OCI-LY7 (cell line): Measurements from ENCODE around the gene FOXP1. TPM values are rescaled to one million over a fixed set of nuclear protein-coding genes. Genes with fewer than 3 reads are reported as not detected.

ENCODE experiments used
- BruUV-seq: library from RNA; stranded (reverse); fragments of 400-500 nt; replicated peaks from 2 replicates; lab custom pipeline; 2021; lab: Mats Ljungman, UMichigan
- CTCF ChIA-PET: fragments of 300-600 bp; sonication (Branson Sonifier 250); formaldehyde crosslinking; loops from one replicate; lab custom pipeline; 2022; ENCODE audit warnings: antibody characterized with exemption; ENCODE audit not compliant: unreplicated experiment; lab: Charles Lee
- POLR2A ChIA-PET: fragments of 300-600 bp; sonication (Branson Sonifier 250); formaldehyde crosslinking; loops from one replicate; lab custom pipeline; 2022; ENCODE audit warnings: antibody characterized with exemption; lab: Charles Lee
- DNase-seq: peaks from one replicate; pipeline ENCODE4 v3.0.0-alpha.2; 2015; ENCODE audit warnings: low spot score
- H2AFZ ChIP-seq: fragments of 200-600 bp; sonication (generic), shearing (Covaris generic); 2 replicates; pipeline ENCODE4 v1.6.1; 2014; ENCODE audit warnings: mild to moderate bottlenecking, antibody characterized with exemption, low read length, moderate library complexity
- H3K27ac ChIP-seq: fragments of 200-600 bp; sonication (generic); 2 replicates; pipeline ENCODE4 v1.5.1; 2014; ENCODE audit warnings: mixed run types, low read depth, mild to moderate bottlenecking, moderate library complexity, low read length, inconsistent platforms; ENCODE audit not compliant: poor library complexity, severe bottlenecking
- H3K36me3 ChIP-seq: fragments of 200-600 bp; sonication (generic); 2 replicates; pipeline ENCODE4 v1.6.1; 2014; ENCODE audit warnings: mild to moderate bottlenecking, antibody characterized with exemption, low read length, moderate library complexity, mixed read lengths; ENCODE audit not compliant: insufficient read depth
- H3K4me1 ChIP-seq: fragments of 200-600 bp; sonication (generic); 2 replicates; pipeline ENCODE4 v1.5.1; 2014; ENCODE audit warnings: mild to moderate bottlenecking, low read length; ENCODE audit not compliant: insufficient read depth, poor library complexity, severe bottlenecking
- H3K4me2 ChIP-seq: fragments of 200-600 bp; sonication (generic); 2 replicates; pipeline ENCODE4 v1.6.1; 2014; ENCODE audit warnings: mild to moderate bottlenecking, low read length
- H3K4me3 ChIP-seq: fragments of 200-600 bp; sonication (generic); 2 replicates; pipeline ENCODE4 v1.5.1; 2014; ENCODE audit warnings: mild to moderate bottlenecking, low read depth, low read length; ENCODE audit not compliant: poor library complexity, severe bottlenecking
- H3K79me2 ChIP-seq: fragments of 200-600 bp; sonication (generic); 2 replicates; pipeline ENCODE4 v1.6.1; 2016; ENCODE audit warnings: low read depth, mild to moderate bottlenecking, low read length, moderate library complexity, mixed read lengths; ENCODE audit not compliant: insufficient read depth
- H3K9me2 ChIP-seq: fragments of 200-600 bp; sonication (generic); 2 replicates; pipeline ENCODE4 v1.6.1; 2016; ENCODE audit warnings: mild to moderate bottlenecking, low read length, mixed read lengths; ENCODE audit not compliant: insufficient read depth
- H3K9me3 ChIP-seq: fragments of 200-600 bp; sonication (generic); 2 replicates; pipeline ENCODE4 v1.6.1; 2014; ENCODE audit warnings: mild to moderate bottlenecking, mixed run types, low read length, mixed read lengths
- H4K20me1 ChIP-seq: fragments of 200-600 bp; sonication (generic); 2 replicates; pipeline ENCODE4 v1.6.1; 2014; ENCODE audit warnings: mild to moderate bottlenecking, antibody characterized with exemption, low read length, moderate library complexity, mixed read lengths; ENCODE audit not compliant: insufficient read depth
- EZH2phosphoT487 ChIP-seq: fragments of 200-600 bp; sonication (generic); IDR thresholded peaks from 2 replicates; pipeline ENCODE4 v1.6.1; 2018; ENCODE audit warnings: low read depth, borderline replicate concordance, mild to moderate bottlenecking, mixed run types, antibody characterized with exemption, low read length, moderate library complexity, mixed read lengths
- intact Hi-C: fragments of 100-400 bp; cut with micrococcal nuclease; formaldehyde crosslinking; loops from one replicate; pipeline ENCODE4 v1.10.0; 2022; ENCODE audit not compliant: unreplicated experiment
- total RNA-seq, 2 experiments: library from RNA; depleted of rRNA in 1 of 2; stranded (reverse); fragments of >200 nt in 1 of 2; shearing (Covaris generic) in 1 of 2; gene quantifications; 2 replicates each; pipeline ENCODE4 v1.2.3, GENCODE V29; 2014 to 2022
- TF ChIP-seq, protein P1 (sequence below): fragments of 200-600 bp; sonication (generic); conservative IDR thresholded peaks from 2 replicates; pipeline ENCODE4 v1.5.1; 2014; ENCODE audit warnings: mild to moderate bottlenecking, antibody characterized with exemption, low read length, moderate library complexity, mixed read lengths

The FOXP1 gene
- total RNA-seq, 2 experiments from 2014 or later = 87.3 to 151 TPM

DNA sequence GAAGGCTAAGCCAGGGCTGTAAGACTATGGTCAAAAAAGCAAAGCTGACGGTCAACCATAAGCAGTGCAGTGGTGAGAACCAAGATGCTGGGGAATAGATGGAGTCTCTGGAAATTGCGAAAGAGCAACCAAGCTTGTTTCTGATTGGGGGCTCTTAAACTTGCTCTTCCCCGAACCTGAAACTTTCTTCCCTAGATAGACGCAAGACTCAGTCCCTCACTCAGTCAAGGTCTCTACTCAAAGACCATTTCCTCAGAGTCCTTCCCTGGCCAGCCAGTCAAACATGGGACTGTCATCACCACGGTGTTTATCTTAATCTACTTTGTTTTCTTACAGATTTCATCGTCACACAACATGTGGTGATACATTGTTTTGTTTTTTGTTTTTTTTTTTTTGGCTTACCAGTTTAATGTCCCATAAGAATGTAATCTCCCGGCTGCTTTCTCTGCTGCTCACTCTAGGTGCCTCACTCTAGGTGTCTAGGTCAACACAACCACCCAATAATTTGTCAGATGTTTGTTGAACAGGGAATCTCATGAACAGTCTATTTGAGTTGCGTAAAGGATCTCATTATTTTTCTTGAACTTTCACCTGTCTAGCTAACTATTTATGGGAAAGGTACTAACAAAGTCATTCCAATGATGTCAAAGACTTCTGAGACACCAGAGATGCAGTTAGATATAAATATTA, 495.4 kb downstream of the FOXP1 start:
- H3K27ac ChIP-seq = no peak overlapping the region
- H3K4me3 ChIP-seq = peak overlapping the region; percentile 2
- POLR2A ChIA-PET = interaction anchor here (0.8 to 2.2 kb wide), 4 partner anchors 10 to 20 kb away, joined by 3 to 11 read pairs (median 5); no protein-coding TSS in a partner anchor
- CTCF ChIA-PET = interaction anchor here (0.5 kb wide), 1 partner anchor 395 kb away, joined by 3 read pairs; no protein-coding TSS in a partner anchor
- no peak for DNase-seq
- no peak overlapping the region for H2AFZ ChIP-seq
- H3K4me1 ChIP-seq = peaks cover 68% of the 10 kb centered on the region
- no peaks in the 10 kb centered on the region for H3K9me3 ChIP-seq
- TF ChIP-seq EZH2phosphoT487 = no peak
- TF ChIP-seq, protein P1, sequence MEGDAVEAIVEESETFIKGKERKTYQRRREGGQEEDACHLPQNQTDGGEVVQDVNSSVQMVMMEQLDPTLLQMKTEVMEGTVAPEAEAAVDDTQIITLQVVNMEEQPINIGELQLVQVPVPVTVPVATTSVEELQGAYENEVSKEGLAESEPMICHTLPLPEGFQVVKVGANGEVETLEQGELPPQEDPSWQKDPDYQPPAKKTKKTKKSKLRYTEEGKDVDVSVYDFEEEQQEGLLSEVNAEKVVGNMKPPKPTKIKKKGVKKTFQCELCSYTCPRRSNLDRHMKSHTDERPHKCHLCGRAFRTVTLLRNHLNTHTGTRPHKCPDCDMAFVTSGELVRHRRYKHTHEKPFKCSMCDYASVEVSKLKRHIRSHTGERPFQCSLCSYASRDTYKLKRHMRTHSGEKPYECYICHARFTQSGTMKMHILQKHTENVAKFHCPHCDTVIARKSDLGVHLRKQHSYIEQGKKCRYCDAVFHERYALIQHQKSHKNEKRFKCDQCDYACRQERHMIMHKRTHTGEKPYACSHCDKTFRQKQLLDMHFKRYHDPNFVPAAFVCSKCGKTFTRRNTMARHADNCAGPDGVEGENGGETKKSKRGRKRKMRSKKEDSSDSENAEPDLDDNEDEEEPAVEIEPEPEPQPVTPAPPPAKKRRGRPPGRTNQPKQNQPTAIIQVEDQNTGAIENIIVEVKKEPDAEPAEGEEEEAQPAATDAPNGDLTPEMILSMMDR = no peak
- peaks cover 29% of the 10 kb centered on the region for H3K36me3 ChIP-seq
- peaks cover 17% of the 10 kb centered on the region; the same call in 1 of the 2 replicates for H4K20me1 ChIP-seq
- intact Hi-C loops = no loop called here
- no TSS peak for BruUV-seq
- H3K4me2 ChIP-seq = peak overlapping the region; percentile 38
- peaks cover 44% of the 10 kb centered on the region; the same call in 1 of the 2 replicates for H3K79me2 ChIP-seq
- no peaks in the 10 kb centered on the region for H3K9me2 ChIP-seq

DNA sequence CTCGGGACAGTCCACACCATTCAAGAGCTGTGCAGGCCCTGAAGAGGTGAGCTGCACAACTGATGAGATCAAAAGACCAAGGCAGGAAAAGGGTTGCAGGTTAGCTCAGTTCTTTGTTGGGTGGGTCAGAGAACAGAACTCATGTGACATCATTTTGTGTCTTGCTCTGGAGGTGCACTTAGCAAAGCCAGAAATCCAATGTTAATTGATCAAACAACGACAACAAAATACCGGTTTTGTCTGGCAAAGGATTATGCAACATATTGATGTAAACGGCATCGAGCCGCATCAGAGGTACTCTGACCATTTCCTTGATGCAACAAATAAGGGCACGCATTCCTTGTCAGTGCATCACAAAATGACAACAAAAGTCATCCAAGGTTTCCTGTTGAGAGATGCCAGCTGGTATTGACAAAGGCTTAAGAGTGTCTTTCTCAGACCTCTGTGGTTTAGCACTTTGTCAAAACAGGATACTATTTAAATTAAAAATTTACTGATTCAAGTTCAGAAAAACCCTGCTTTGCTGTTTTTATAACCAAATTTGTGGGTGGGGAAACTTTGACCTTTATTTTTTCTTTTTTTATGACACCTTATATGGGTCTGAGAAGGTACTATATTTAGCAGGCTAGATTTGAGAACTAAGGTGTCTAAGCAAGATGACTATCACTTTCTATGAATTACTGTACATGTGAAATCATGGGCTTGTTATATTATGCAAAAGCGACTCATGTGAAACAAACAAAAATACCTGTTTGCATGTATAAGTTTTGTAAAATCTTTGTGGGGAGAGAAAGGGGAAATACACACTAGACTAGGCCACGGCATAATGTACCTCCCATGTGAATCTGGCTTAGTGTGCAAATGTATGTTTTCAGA, 496.1 kb downstream of the FOXP1 start:
- Histone ChIP-seq H3K79me2 (peaks cover 44% of the 10 kb centered on the region; the same call in 1 of the 2 replicates), H3K9me3 (no peaks in the 10 kb centered on the region), H2AFZ (no peak overlapping the region), H4K20me1 (peaks cover 17% of the 10 kb centered on the region; the same call in 1 of the 2 replicates), H3K36me3 (peaks cover 34% of the 10 kb centered on the region), H3K9me2 (no peaks in the 10 kb centered on the region), H3K4me2 (peak overlapping the region; percentile 38), H3K4me1 (peaks cover 62% of the 10 kb centered on the region), H3K4me3 (no peak overlapping the region), H3K27ac (peak overlapping the region; percentile 12)
- BruUV-seq = no TSS peak
- intact Hi-C loops = no loop called here
- DNase-seq = peak; percentile 51
- CTCF ChIA-PET = interaction anchor here (0.5 kb wide), 1 partner anchor 396 kb away, joined by 3 read pairs; no protein-coding TSS in a partner anchor
- POLR2A ChIA-PET = interaction anchor here (0.5 to 2.2 kb wide), 7 partner anchors 10 to 196 kb away, joined by 3 to 11 read pairs (median 3); no protein-coding TSS in a partner anchor
- no peak for TF ChIP-seq EZH2phosphoT487
- TF ChIP-seq, protein P1 = no peak
